Measurements from ENCODE around the gene FAF1.

The FAF1 gene

GRCh38 chr1:50476800-50477199 lies 483.3 kb downstream of the FAF1 start:
- TF ChIP-seq EP300 (IDR thresholded peaks at IDR 0.05; ENCODE audit: borderline replicate concordance) (no peak), YY1 (IDR thresholded peaks at IDR 0.05; ENCODE audit: low read depth) (no peak), USF1 (IDR thresholded peaks at IDR 0.05) (no peak), CREB1 (IDR thresholded peaks at IDR 0.05; ENCODE audit: low read depth) (no peak), EGR1 (IDR thresholded peaks at IDR 0.05) (no peak), REST (IDR thresholded peaks at IDR 0.05; ENCODE audit: low read depth) (no peak), TAF1 (IDR thresholded peaks at IDR 0.05; ENCODE audit: low read depth) (no peak), MAX (IDR thresholded peaks at IDR 0.05) (no peak), FOXM1 (IDR thresholded peaks at IDR 0.05; ENCODE audit: borderline replicate concordance, low read depth) (no peak), NFIC (IDR thresholded peaks at IDR 0.05) (no peak), TEAD4 (IDR thresholded peaks at IDR 0.05) (no peak), RAD21 (IDR thresholded peaks at IDR 0.05; ENCODE audit: low read depth) (no peak), TCF12 (IDR thresholded peaks at IDR 0.05; ENCODE audit: low read depth) (no peak), CEBPB (IDR thresholded peaks at IDR 0.05) (no peak), ZBTB7A (IDR thresholded peaks at IDR 0.05; ENCODE audit: low read depth) (no peak)

GRCh38 chr1:50474859-50475809 lies 484.9 kb downstream of the FAF1 start:
- TF ChIP-seq YY1 (IDR thresholded peaks at IDR 0.05; ENCODE audit: low read depth) (no peak), EP300 (IDR thresholded peaks at IDR 0.05; ENCODE audit: borderline replicate concordance) (no peak), REST (IDR thresholded peaks at IDR 0.05; ENCODE audit: low read depth) (no peak), ZBTB7A (IDR thresholded peaks at IDR 0.05; ENCODE audit: low read depth) (no peak), EGR1 (IDR thresholded peaks at IDR 0.05) (no peak), FOXM1 (IDR thresholded peaks at IDR 0.05; ENCODE audit: borderline replicate concordance, low read depth) (no peak), MAX (IDR thresholded peaks at IDR 0.05) (no peak), RAD21 (IDR thresholded peaks at IDR 0.05; ENCODE audit: low read depth) (no peak), USF1 (IDR thresholded peaks at IDR 0.05) (no peak), CREB1 (IDR thresholded peaks at IDR 0.05; ENCODE audit: low read depth) (no peak), TEAD4 (IDR thresholded peaks at IDR 0.05) (no peak), TAF1 (IDR thresholded peaks at IDR 0.05; ENCODE audit: low read depth) (no peak), TCF12 (IDR thresholded peaks at IDR 0.05; ENCODE audit: low read depth) (no peak), CEBPB (IDR thresholded peaks at IDR 0.05) (no peak), NFIC (IDR thresholded peaks at IDR 0.05) (no peak)

GRCh38 chr1:50473513-50473912 lies 486.6 kb downstream of the FAF1 start:
- no peak for TF ChIP-seq TCF12 (IDR thresholded peaks at IDR 0.05; ENCODE audit: low read depth)
- no peak for TF ChIP-seq MAX (IDR thresholded peaks at IDR 0.05)
- TF ChIP-seq ZBTB7A (IDR thresholded peaks at IDR 0.05; ENCODE audit: low read depth) = no peak
- no peak for TF ChIP-seq EGR1 (IDR thresholded peaks at IDR 0.05)
- no peak for TF ChIP-seq EP300 (IDR thresholded peaks at IDR 0.05; ENCODE audit: borderline replicate concordance)
- TF ChIP-seq CREB1 (IDR thresholded peaks at IDR 0.05; ENCODE audit: low read depth) = no peak
- no peak for TF ChIP-seq TAF1 (IDR thresholded peaks at IDR 0.05; ENCODE audit: low read depth)
- TF ChIP-seq FOXM1 (IDR thresholded peaks at IDR 0.05; ENCODE audit: borderline replicate concordance, low read depth) = no peak
- no peak for TF ChIP-seq RAD21 (IDR thresholded peaks at IDR 0.05; ENCODE audit: low read depth)
- no peak for TF ChIP-seq REST (IDR thresholded peaks at IDR 0.05; ENCODE audit: low read depth)
- TF ChIP-seq CEBPB (IDR thresholded peaks at IDR 0.05) = no peak
- TF ChIP-seq YY1 (IDR thresholded peaks at IDR 0.05; ENCODE audit: low read depth) = no peak
- no peak for TF ChIP-seq USF1 (IDR thresholded peaks at IDR 0.05)
- no peak for TF ChIP-seq TEAD4 (IDR thresholded peaks at IDR 0.05)
- no peak for TF ChIP-seq NFIC (IDR thresholded peaks at IDR 0.05)
